HEK293 (cell line): ENCODE measurements around the gene SLC26A6.
A peak's percentile ranks its signal among the peaks of the same experiment; 100 is the strongest.

Source experiments
- ELK4 ChIP-seq: IDR thresholded peaks from 2 replicates; pipeline ENCODE4 v1.6.1; 2011; ENCODE audit warnings: mild to moderate bottlenecking, low read depth, low read length, borderline replicate concordance
- PBX3 ChIP-seq: sonication (generic); formaldehyde crosslinking; IDR thresholded peaks from 2 replicates; pipeline ENCODE4 v1.8.1; 2022; ENCODE audit warnings: mild to moderate bottlenecking, moderate library complexity, missing genetic modification reagents
- PRDM6 ChIP-seq: fragments of 450-650 bp; formaldehyde crosslinking; IDR thresholded peaks from 2 replicates; pipeline ENCODE4 v1.5.1; 2017; ENCODE audit warnings: missing biosample characterization, missing genetic modification characterization
- REPIN1 ChIP-seq: fragments of 450-650 bp; formaldehyde crosslinking; IDR thresholded peaks from 2 replicates; pipeline ENCODE4 v1.5.1; 2017; ENCODE audit warnings: missing biosample characterization, missing genetic modification characterization, low read depth
- SCRT2 ChIP-seq: fragments of 450-650 bp; formaldehyde crosslinking; IDR thresholded peaks from 2 replicates; pipeline ENCODE4 v1.5.1; 2016; ENCODE audit warnings: missing biosample characterization, missing genetic modification characterization
- SP7 ChIP-seq: fragments of 450-650 bp; formaldehyde crosslinking; IDR thresholded peaks from 2 replicates; pipeline ENCODE4 v1.5.1; 2016; ENCODE audit warnings: missing biosample characterization, missing genetic modification characterization
- TSHZ1 ChIP-seq: fragments of 450-650 bp; formaldehyde crosslinking; IDR thresholded peaks from 2 replicates; pipeline ENCODE4 v1.5.1; 2016; ENCODE audit warnings: missing biosample characterization, missing genetic modification characterization, borderline replicate concordance
- ZBTB8A ChIP-seq: fragments of 450-650 bp; formaldehyde crosslinking; IDR thresholded peaks from 2 replicates; pipeline ENCODE4 v1.5.1; 2016; ENCODE audit warnings: missing biosample characterization, missing genetic modification characterization
- ZFP3 ChIP-seq: fragments of 450-650 bp; formaldehyde crosslinking; IDR thresholded peaks from 2 replicates; pipeline ENCODE4 v1.5.1; 2016; ENCODE audit warnings: low read depth, missing biosample characterization, missing genetic modification characterization
- ZNF112 ChIP-seq: fragments of 450-650 bp; formaldehyde crosslinking; IDR thresholded peaks from 2 replicates; pipeline ENCODE4 v1.5.0; 2017; ENCODE audit warnings: missing biosample characterization, missing genetic modification characterization
- ZNF132 ChIP-seq: fragments of 450-650 bp; formaldehyde crosslinking; IDR thresholded peaks from 2 replicates; pipeline ENCODE4 v1.5.1; 2017; ENCODE audit warnings: missing biosample characterization, missing genetic modification characterization, borderline replicate concordance
- ZNF18 ChIP-seq: fragments of 450-650 bp; formaldehyde crosslinking; IDR thresholded peaks from 2 replicates; pipeline ENCODE4 v1.5.1; 2016; ENCODE audit warnings: missing biosample characterization, missing genetic modification characterization
- ZNF19 ChIP-seq: fragments of 450-650 bp; formaldehyde crosslinking; IDR thresholded peaks from 2 replicates; pipeline ENCODE4; 2016; ENCODE audit warnings: missing biosample characterization, missing genetic modification characterization, low read depth
- ZNF292 ChIP-seq: fragments of 450-650 bp; formaldehyde crosslinking; IDR thresholded peaks from 2 replicates; pipeline ENCODE4 v1.5.1; 2016; ENCODE audit warnings: low read depth, missing biosample characterization, missing genetic modification characterization, borderline replicate concordance
- ZNF324 ChIP-seq: fragments of 450-650 bp; formaldehyde crosslinking; IDR thresholded peaks from 2 replicates; pipeline ENCODE4 v1.5.1; 2016; ENCODE audit warnings: missing biosample characterization, missing genetic modification characterization
- ZNF335 ChIP-seq: fragments of 450-650 bp; formaldehyde crosslinking; conservative IDR thresholded peaks from 2 replicates; pipeline ENCODE4 v1.5.1; 2016; ENCODE audit warnings: missing biosample characterization, missing genetic modification characterization
- ZNF433 ChIP-seq: fragments of 450-650 bp; formaldehyde crosslinking; IDR thresholded peaks from 2 replicates; pipeline ENCODE4 v1.5.1; 2016; ENCODE audit warnings: missing biosample characterization, missing genetic modification characterization, low read depth
- ZNF473 ChIP-seq: fragments of 450-650 bp; formaldehyde crosslinking; IDR thresholded peaks from 2 replicates; pipeline ENCODE4 v1.5.1; 2017; ENCODE audit warnings: missing biosample characterization, missing genetic modification characterization
- ZNF501 ChIP-seq: fragments of 450-650 bp; formaldehyde crosslinking; IDR thresholded peaks from 2 replicates; pipeline ENCODE4 v1.5.1; 2016; ENCODE audit warnings: missing biosample characterization, missing genetic modification characterization
- ZNF513 ChIP-seq: fragments of 450-650 bp; IDR thresholded peaks from 2 replicates; pipeline ENCODE4 v1.5.1; 2018; ENCODE audit warnings: missing biosample characterization, missing genetic modification characterization
- ZNF548 ChIP-seq: fragments of 450-650 bp; formaldehyde crosslinking; IDR thresholded peaks from 2 replicates; pipeline ENCODE4 v1.5.1; 2016; ENCODE audit warnings: missing biosample characterization, missing genetic modification characterization
- ZNF561 ChIP-seq: fragments of 450-650 bp; IDR thresholded peaks from 2 replicates; pipeline ENCODE4 v1.5.1; 2018; ENCODE audit warnings: missing biosample characterization, missing genetic modification characterization, borderline replicate concordance
- ZNF585B ChIP-seq: fragments of 450-650 bp; formaldehyde crosslinking; IDR thresholded peaks from 2 replicates; pipeline ENCODE4 v1.5.1; 2016; ENCODE audit warnings: missing biosample characterization, missing genetic modification characterization
- ZNF670 ChIP-seq: fragments of 450-650 bp; formaldehyde crosslinking; IDR thresholded peaks from 2 replicates; pipeline ENCODE4 v1.5.1; 2016; ENCODE audit warnings: missing biosample characterization, missing genetic modification characterization, low read depth
- ZNF704 ChIP-seq: fragments of 450-650 bp; formaldehyde crosslinking; IDR thresholded peaks from 2 replicates; pipeline ENCODE4 v1.5.1; 2016; ENCODE audit warnings: missing biosample characterization, missing genetic modification characterization
- ZSCAN4 ChIP-seq: fragments of 450-650 bp; formaldehyde crosslinking; IDR thresholded peaks from 2 replicates; pipeline ENCODE4 v1.5.1; 2017; ENCODE audit warnings: missing biosample characterization, missing genetic modification characterization

Gene SLC26A6

GRCh38 chr3:48662753-48663488, 27.7 kb upstream of the SLC26A6 start, which contains the start of gene CELSR3 (continued):
- TF ChIP-seq ZNF513 (tag by site-specific recombination) (no peak), ZNF433 (tag by site-specific recombination) (0 out of 2 replicates have a peak, but pooled peaks have one; percentile 26), ZNF112 (tag by site-specific recombination) (no peak), ZNF18 (tag by site-specific recombination) (no peak), ZNF473 (tag by site-specific recombination) (no peak), ZNF670 (no peak), SP7 (0 out of 2 replicates have a peak, but pooled peaks have one; percentile 10), ZNF335 (peak; percentile 52), ZNF132 (tag by site-specific recombination) (no peak), ZFP3 (tag by site-specific recombination) (no peak), REPIN1 (tag by site-specific recombination) (no peak), ZNF19 (no peak), ZNF585B (tag by site-specific recombination) (no peak), ZBTB8A (tag by site-specific recombination) (peak; percentile 8), ELK4 (no peak), PRDM6 (tag by site-specific recombination) (no peak), PBX3 (CRISPR knock-in tag) (no peak), TSHZ1 (tag by site-specific recombination) (no peak), ZNF704 (tag by site-specific recombination) (no peak), ZNF292 (no peak), SCRT2 (no peak), ZNF501 (0 out of 2 replicates have a peak, but pooled peaks have one; percentile 15), ZNF324 (tag by site-specific recombination) (no peak), ZNF561 (tag by site-specific recombination) (no peak), ZSCAN4 (no peak), ZNF548 (no peak)
